NOMO-1 treated with dmso at 0.1 percent for 144 hours (cell line): ENCODE measurements around the gene LAMA4.

ENCODE experiments used
- DNase-seq: peaks from one replicate; lab custom pipeline; 2025; ENCODE audit not compliant: unreplicated experiment; lab: John Stamatoyannopoulos, UW

The LAMA4 gene

GRCh38 chr6:112155886-112156285 is 98.5 kb downstream of the LAMA4 start:
- DNase-seq: no peak

GRCh38 chr6:112154711-112155110 is 99.7 kb downstream of the LAMA4 start:
- no peak for DNase-seq

GRCh38 chr6:112153926-112154607 is 100.3 kb downstream of the LAMA4 start:
- DNase-seq: no peak

GRCh38 chr6:112150363-112150762 is 104.0 kb downstream of the LAMA4 start:
- DNase-seq: no peak

- DNase-seq: no peak
Measured at GRCh38 chr6:112149719-112150263, 104.6 kb downstream of the LAMA4 start.

- no peak for DNase-seq
Measured at GRCh38 chr6:112149236-112149635, 105.1 kb downstream of the LAMA4 start.

GRCh38 chr6:112148103-112148502 is 106.3 kb downstream of the LAMA4 start:
- no peak for DNase-seq

GRCh38 chr6:112145080-112145573 is 109.2 kb downstream of the LAMA4 start:
- no peak for DNase-seq

GRCh38 chr6:112144145-112144926 is 110.0 kb downstream of the LAMA4 start:
- DNase-seq: no peak

- no peak for DNase-seq
Measured at GRCh38 chr6:112141707-112142106, 112.7 kb downstream of the LAMA4 start.

- no peak for DNase-seq
Measured at GRCh38 chr6:112139052-112139451, 115.3 kb downstream of the LAMA4 start.

GRCh38 chr6:112130878-112131277 is 123.5 kb downstream of the LAMA4 start:
- no peak for DNase-seq

GRCh38 chr6:112128208-112128607 is 126.2 kb downstream of the LAMA4 start:
- DNase-seq: no peak

GRCh38 chr6:112123982-112124381 is 130.4 kb downstream of the LAMA4 start:
- DNase-seq: no peak

GRCh38 chr6:112122756-112123155 is 131.6 kb downstream of the LAMA4 start:
- DNase-seq: no peak

GRCh38 chr6:112118034-112118433 is 136.3 kb downstream of the LAMA4 start:
- no peak for DNase-seq

GRCh38 chr6:112117554-112117953 is 136.8 kb downstream of the LAMA4 start:
- DNase-seq: no peak

GRCh38 chr6:112116221-112116620 is 138.1 kb downstream of the LAMA4 start:
- DNase-seq: no peak

GRCh38 chr6:112114577-112115223 is 139.7 kb downstream of the LAMA4 start:
- DNase-seq: no peak

GRCh38 chr6:112113918-112114317 is 140.4 kb downstream of the LAMA4 start:
- no peak for DNase-seq

GRCh38 chr6:112113431-112113830 is 140.9 kb downstream of the LAMA4 start:
- no peak for DNase-seq

- DNase-seq: no peak
Measured at GRCh38 chr6:112109262-112109661, 145.1 kb downstream of the LAMA4 start.
